HCT116 (cell line): ENCODE measurements around the gene SNX19. TPM values are rescaled to one million over a fixed set of nuclear protein-coding genes. Genes with fewer than 3 reads are reported as not detected.

Experiments used
- ATAC-seq: fragments of 200-7000 bp; cut with Tn5 transposase; 2 replicates; pipeline ENCODE4 v1.9.1; 2020; ENCODE audit warnings: mild to moderate bottlenecking, moderate library complexity
- BruUV-seq: library from RNA; stranded (reverse); fragments of 400-500 nt; replicated peaks from 2 replicates; lab custom pipeline; 2021; lab: Mats Ljungman, UMichigan
- CTCF ChIA-PET: fragments of 300-600 bp; sonication (Branson Sonifier 250); formaldehyde crosslinking; loops from one replicate; lab custom pipeline; 2021; ENCODE audit warnings: antibody characterized with exemption; lab: Charles Lee
- POLR2A ChIA-PET: fragments of 300-600, 350-600 bp; sonication (Branson Sonifier 250); formaldehyde crosslinking; loops from one replicate; lab custom pipeline; 2021; ENCODE audit warnings: antibody characterized with exemption; lab: Charles Lee
- RAD21 ChIA-PET, 2 experiments: fragments of 300-600 bp; sonication (Branson Sonifier 250); formaldehyde crosslinking; loops; one replicate each; lab custom pipeline; 2023; ENCODE audit warnings: low total read pairs in 2 of 2; ENCODE audit not compliant: uncharacterized antibody in 2 of 2, unreplicated experiment in 2 of 2, low non-redundant PET in 1 of 2; lab: Charles Lee
- DNase-seq: peaks from one replicate; pipeline ENCODE4 v3.0.0-alpha.2; 2010; ENCODE audit warnings: low read depth, low spot score
- H2AFZ ChIP-seq: fragments of 200-600 bp; shearing (Covaris generic), sonication (generic); 2 replicates; pipeline ENCODE4 v1.6.1; 2017; ENCODE audit warnings: low read depth, mixed run types, mixed read lengths, antibody characterized with exemption, low read length; ENCODE audit not compliant: poor library complexity, severe bottlenecking
- H3K27ac ChIP-seq: 2 replicates; pipeline ENCODE4 v1.5.1; 2012; ENCODE audit warnings: low read depth, low read length
- H3K27me3 ChIP-seq: fragments of 200-600 bp; sonication (generic); 2 replicates; pipeline ENCODE4 v1.6.1; 2016; ENCODE audit warnings: mixed run types, low read length, mixed read lengths; ENCODE audit not compliant: insufficient read depth
- H3K36me3 ChIP-seq, 2 experiments: fragments of 200-500 bp in 1 of 2; fragments of 200-600 bp in 1 of 2; sonication (Bioruptor generic) in 1 of 2; sonication (generic) in 1 of 2; 2 replicates each; pipeline versions ENCODE4 v1.5.1 to v1.6.1; 2014 to 2016; ENCODE audit warnings: low read length in 2 of 2, inconsistent platforms in 1 of 2, mixed read lengths in 1 of 2, mixed run types in 1 of 2; ENCODE audit not compliant: insufficient read depth in 2 of 2, control insufficient read depth in 1 of 2
- H3K4me1 ChIP-seq, 2 experiments: fragments of 200-600 bp in 1 of 2; sonication (generic) in 1 of 2; 2 replicates each; pipeline versions ENCODE4 v1.5.1 to v1.6.1; 2012 to 2017; ENCODE audit warnings: low read length in 2 of 2, inconsistent platforms in 1 of 2, mild to moderate bottlenecking in 1 of 2, mixed read lengths in 1 of 2, mixed run types in 1 of 2, moderate library complexity in 1 of 2; ENCODE audit not compliant: insufficient read depth in 2 of 2, control insufficient read depth in 1 of 2
- H3K4me2 ChIP-seq: fragments of 200-600 bp; sonication (generic); 2 replicates; pipeline ENCODE4 v1.6.1; 2017; ENCODE audit warnings: mixed run types, low read length, mixed read lengths
- H3K4me3 ChIP-seq, 2 experiments: fragments of 200-600 bp in 1 of 2; sonication (generic) in 1 of 2; replicated peaks in 1 of 2; 2 replicates each; pipeline ENCODE4 v1.5.1; 2011 to 2016; ENCODE audit warnings: low read length in 2 of 2, control low read depth in 1 of 2, low read depth in 1 of 2, mild to moderate bottlenecking in 1 of 2, mixed read lengths in 1 of 2, mixed run types in 1 of 2
- H3K79me2 ChIP-seq: fragments of 200-600 bp; sonication (generic); 2 replicates; pipeline ENCODE4 v1.6.1; 2017; ENCODE audit warnings: mild to moderate bottlenecking, mixed run types, low read length, moderate library complexity, mixed read lengths; ENCODE audit not compliant: insufficient read depth
- H3K9ac ChIP-seq: fragments of 200-600 bp; sonication (generic); 2 replicates; pipeline ENCODE4 v1.6.1; 2016; ENCODE audit warnings: low read length, mixed read lengths
- H3K9me2 ChIP-seq: fragments of 200-600 bp; sonication (generic), shearing (Covaris generic); 2 replicates; pipeline ENCODE4 v1.6.1; 2017; ENCODE audit warnings: mixed run types, mild to moderate bottlenecking, moderate library complexity; ENCODE audit not compliant: insufficient read depth
- H3K9me3 ChIP-seq, 2 experiments: fragments of 200-500 bp in 1 of 2; fragments of 200-600 bp in 1 of 2; sonication (Bioruptor generic) in 1 of 2; sonication (generic) in 1 of 2; 2 replicates each; pipeline ENCODE4 v1.6.1; 2014 to 2017; ENCODE audit warnings: low read length in 2 of 2, mixed read lengths in 2 of 2, inconsistent platforms in 1 of 2, low read depth in 1 of 2, mild to moderate bottlenecking in 1 of 2, mixed run types in 1 of 2, moderate library complexity in 1 of 2; ENCODE audit not compliant: control insufficient read depth in 1 of 2, insufficient read depth in 1 of 2
- H4K20me1 ChIP-seq: fragments of 200-600 bp; sonication (generic), shearing (Covaris generic); 2 replicates; pipeline ENCODE4 v1.6.1; 2017; ENCODE audit warnings: mixed run types, mild to moderate bottlenecking, moderate library complexity; ENCODE audit not compliant: insufficient read depth
- CEBPB ChIP-seq: IDR thresholded peaks from 2 replicates; pipeline ENCODE4 v1.6.1; 2012; ENCODE audit warnings: low read depth
- JUND ChIP-seq: IDR thresholded peaks from 2 replicates; pipeline ENCODE4 v1.6.1; 2012
- POLR2AphosphoS5 ChIP-seq: IDR thresholded peaks from 2 replicates; pipeline ENCODE4 v1.6.1; 2011; ENCODE audit warnings: mild to moderate bottlenecking, low read depth, low read length, moderate library complexity
- SIN3A ChIP-seq: IDR thresholded peaks from 2 replicates; pipeline ENCODE4 v1.6.1; 2012; ENCODE audit warnings: low read depth
- SP1 ChIP-seq: IDR thresholded peaks from 2 replicates; pipeline ENCODE4 v1.6.1; 2012; ENCODE audit warnings: low read depth
- SRF ChIP-seq: IDR thresholded peaks from 2 replicates; pipeline ENCODE4 v1.6.1; 2012; ENCODE audit warnings: low read depth
- ZNF274 ChIP-seq: fragments of 200-500 bp; sonication (Bioruptor generic); IDR thresholded peaks from 2 replicates; pipeline ENCODE4 v1.6.1; 2014; ENCODE audit warnings: mild to moderate bottlenecking, low read depth, low read length, inconsistent platforms
- intact Hi-C: fragments of 100-400 bp; cut with micrococcal nuclease; formaldehyde crosslinking; loops from 2 replicates; pipeline ENCODE4 v1.10.0; 2022
- total RNA-seq: library from RNA; stranded (reverse); gene quantifications from one replicate; pipeline ENCODE4 v1.2.1, GENCODE V29; 2021; ENCODE audit not compliant: unreplicated experiment
- TF ChIP-seq, protein P1 (sequence below): IDR thresholded peaks from 2 replicates; pipeline ENCODE4 v1.6.1; 2012; ENCODE audit warnings: low read depth

SNX19 gene
- total RNA-seq, 1 experiment from 2014 or later: 25.2 TPM

DNA sequence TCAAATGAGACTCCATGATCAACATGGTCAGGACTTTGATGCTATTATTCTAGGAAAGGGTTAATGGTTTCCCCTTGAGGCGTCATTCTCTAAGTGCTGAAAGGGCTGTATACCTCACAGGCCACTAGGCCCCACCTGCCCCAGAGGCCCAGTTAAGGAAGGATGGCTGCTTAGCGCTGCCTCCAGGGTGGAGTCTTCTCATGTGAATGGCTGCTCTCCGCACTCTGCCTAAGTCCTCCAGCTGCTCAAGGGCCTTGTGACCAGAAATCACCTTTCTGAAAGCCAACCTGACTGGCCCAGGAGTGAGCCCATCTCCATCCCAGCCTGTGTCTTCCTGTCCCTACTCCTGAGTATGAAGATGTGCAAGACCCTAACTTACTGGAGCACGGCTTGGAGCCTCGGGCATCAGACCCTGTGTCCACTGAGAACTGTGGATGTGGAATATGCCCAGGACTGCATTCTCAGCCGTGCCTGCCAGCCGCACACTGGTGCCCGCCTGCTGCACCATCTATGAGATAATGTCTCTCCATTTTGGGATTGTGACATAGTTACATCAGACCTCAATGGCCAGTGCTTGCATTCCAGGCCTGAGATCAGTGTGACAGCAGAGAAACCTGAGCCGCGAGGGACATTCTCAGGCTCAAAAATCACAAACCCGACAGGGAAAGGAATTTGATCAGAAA lies 51.0 kb downstream of the SNX19 start:
- Histone ChIP-seq H3K9me2 (no peaks in the 10 kb centered on the region), H3K9me3 (no peaks in the 10 kb centered on the region), H3K4me3 (no peak overlapping the region), H2AFZ (no peak overlapping the region), H3K36me3 (no peaks in the 10 kb centered on the region), H3K9ac (no peak overlapping the region), H3K27me3 (no peaks in the 10 kb centered on the region), H3K4me2 (no peak overlapping the region), H3K27ac (no peak overlapping the region), H4K20me1 (no peaks in the 10 kb centered on the region), H3K79me2 (no peaks in the 10 kb centered on the region), H3K4me1 (no peaks in the 10 kb centered on the region)
- TF ChIP-seq, protein P1, sequence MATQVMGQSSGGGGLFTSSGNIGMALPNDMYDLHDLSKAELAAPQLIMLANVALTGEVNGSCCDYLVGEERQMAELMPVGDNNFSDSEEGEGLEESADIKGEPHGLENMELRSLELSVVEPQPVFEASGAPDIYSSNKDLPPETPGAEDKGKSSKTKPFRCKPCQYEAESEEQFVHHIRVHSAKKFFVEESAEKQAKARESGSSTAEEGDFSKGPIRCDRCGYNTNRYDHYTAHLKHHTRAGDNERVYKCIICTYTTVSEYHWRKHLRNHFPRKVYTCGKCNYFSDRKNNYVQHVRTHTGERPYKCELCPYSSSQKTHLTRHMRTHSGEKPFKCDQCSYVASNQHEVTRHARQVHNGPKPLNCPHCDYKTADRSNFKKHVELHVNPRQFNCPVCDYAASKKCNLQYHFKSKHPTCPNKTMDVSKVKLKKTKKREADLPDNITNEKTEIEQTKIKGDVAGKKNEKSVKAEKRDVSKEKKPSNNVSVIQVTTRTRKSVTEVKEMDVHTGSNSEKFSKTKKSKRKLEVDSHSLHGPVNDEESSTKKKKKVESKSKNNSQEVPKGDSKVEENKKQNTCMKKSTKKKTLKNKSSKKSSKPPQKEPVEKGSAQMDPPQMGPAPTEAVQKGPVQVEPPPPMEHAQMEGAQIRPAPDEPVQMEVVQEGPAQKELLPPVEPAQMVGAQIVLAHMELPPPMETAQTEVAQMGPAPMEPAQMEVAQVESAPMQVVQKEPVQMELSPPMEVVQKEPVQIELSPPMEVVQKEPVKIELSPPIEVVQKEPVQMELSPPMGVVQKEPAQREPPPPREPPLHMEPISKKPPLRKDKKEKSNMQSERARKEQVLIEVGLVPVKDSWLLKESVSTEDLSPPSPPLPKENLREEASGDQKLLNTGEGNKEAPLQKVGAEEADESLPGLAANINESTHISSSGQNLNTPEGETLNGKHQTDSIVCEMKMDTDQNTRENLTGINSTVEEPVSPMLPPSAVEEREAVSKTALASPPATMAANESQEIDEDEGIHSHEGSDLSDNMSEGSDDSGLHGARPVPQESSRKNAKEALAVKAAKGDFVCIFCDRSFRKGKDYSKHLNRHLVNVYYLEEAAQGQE: no peak
- TF ChIP-seq SRF: no peak
- TF ChIP-seq SIN3A: no peak
- no peak for TF ChIP-seq JUND
- no peak for TF ChIP-seq POLR2AphosphoS5
- no peak for TF ChIP-seq CEBPB
- no peak for TF ChIP-seq SP1
- TF ChIP-seq ZNF274: no peak
- RAD21 ChIA-PET: interaction anchor here in 1 of 2 experiments (3.6 kb wide), 1 partner anchor 434 kb away, joined by 12 read pairs; no protein-coding TSS in a partner anchor
- ATAC-seq: no peak
- BruUV-seq: no TSS peak
- CTCF ChIA-PET: no interaction called here
- no peak for DNase-seq
- POLR2A ChIA-PET: no interaction called here
- intact Hi-C loops: no loop called here
